ENCODE measurements around the gene B4GALT5. TPM values are rescaled to one million over a fixed set of nuclear protein-coding genes. Genes with fewer than 3 reads are reported as not detected.

Gene B4GALT5
- total and polyA plus RNA-seq, 5 donors from 2014 or later, result 0.45 to 13.6 (median 1.1) TPM

DNA sequence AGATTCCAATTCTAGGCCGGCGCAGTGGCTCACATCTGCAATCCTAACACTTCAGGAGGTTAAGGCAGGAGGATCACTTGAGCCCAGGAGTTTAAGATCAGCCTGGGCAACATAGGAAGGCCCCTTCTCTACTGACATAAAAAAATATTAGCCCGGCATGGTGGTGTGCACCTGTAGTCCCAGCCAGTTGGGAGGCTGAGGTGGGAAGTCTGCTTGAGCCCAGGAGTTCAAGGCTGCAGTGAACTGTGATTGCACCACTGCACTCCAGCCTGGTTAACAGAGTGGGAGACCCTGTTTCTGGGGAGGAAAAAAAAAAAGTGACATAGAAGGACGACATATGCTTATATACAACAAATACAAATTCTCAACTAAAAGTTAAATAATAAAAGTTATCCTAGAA lies 30.9 kb downstream of the B4GALT5 start:
- H3K36me3 Mint-ChIP-seq, result peaks cover 19% of the 10 kb centered on the region
- peaks cover 13% of the 10 kb centered on the region for H3K4me1 ChIP-seq (ENCODE audit: control insufficient read depth, insufficient read depth, low read length, poor library complexity, severe bottlenecking)
- H3K27me3 ChIP-seq (ENCODE audit: control insufficient read depth, insufficient read depth, low read length), result no peaks in the 10 kb centered on the region
- H3K4me3 ChIP-seq (ENCODE audit: low read depth, low read length), result no peak overlapping the region
- no peaks in the 10 kb centered on the region for H3K27me3 Mint-ChIP-seq
- no peak overlapping the region for H3K27ac ChIP-seq (ENCODE audit: insufficient read depth, low read length, poor library complexity, severe bottlenecking)
- H3K9me3 ChIP-seq (ENCODE audit: control insufficient read depth in 2 of 2, low read length in 2 of 2), result no peaks in the 10 kb centered on the region
- peak overlapping the region in 2 of 3 donors; percentile 20 to 74 for H3K27ac Mint-ChIP-seq
- H3K9me3 Mint-ChIP-seq, result no peaks in the 10 kb centered on the region
- ATAC-seq (ENCODE audit: low read depth in 2 of 2), result no peak
- no peaks in the 10 kb centered on the region for H3K36me3 ChIP-seq (ENCODE audit: control insufficient read depth, insufficient read depth, low read length)
- peaks cover 5 to 46% (median 40%) of the 10 kb centered on the region in 4 donors for H3K4me1 Mint-ChIP-seq
- DNase-seq, result no peak
- no peak overlapping the region for H3K4me3 Mint-ChIP-seq

DNA sequence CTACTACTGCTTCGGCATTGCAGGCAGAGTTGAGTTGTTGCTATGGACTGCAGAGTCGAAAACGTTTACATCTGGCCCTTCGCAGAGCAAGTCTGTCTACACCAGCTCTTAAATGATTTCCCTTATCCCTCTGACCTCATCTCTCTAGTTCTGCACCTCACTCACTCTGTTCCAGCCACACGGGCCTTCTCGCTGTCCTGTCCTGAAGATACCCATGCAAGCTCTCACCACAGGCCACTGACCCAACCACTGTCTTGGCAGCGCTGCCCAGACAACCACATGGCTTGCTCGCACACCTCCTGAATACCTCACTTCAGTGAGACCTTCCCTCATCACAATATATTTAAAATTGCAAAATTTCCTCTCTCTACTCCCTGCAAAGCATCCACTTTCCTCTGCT lies 31.4 kb downstream of the B4GALT5 start:
- peaks cover 19% of the 10 kb centered on the region for H3K36me3 Mint-ChIP-seq
- no peak overlapping the region for H3K4me3 Mint-ChIP-seq
- Histone ChIP-seq H3K36me3 (ENCODE audit: control insufficient read depth, insufficient read depth, low read length) (no peaks in the 10 kb centered on the region), H3K4me3 (ENCODE audit: low read depth, low read length) (no peak overlapping the region), H3K27me3 (ENCODE audit: control insufficient read depth, insufficient read depth, low read length) (no peaks in the 10 kb centered on the region), H3K4me1 (ENCODE audit: control insufficient read depth, insufficient read depth, low read length, poor library complexity, severe bottlenecking) (peaks cover 18% of the 10 kb centered on the region), H3K9me3 (ENCODE audit: control insufficient read depth in 2 of 2, low read length in 2 of 2) (no peaks in the 10 kb centered on the region), H3K27ac (ENCODE audit: insufficient read depth, low read length, poor library complexity, severe bottlenecking) (no peak overlapping the region)
- peaks cover 5 to 51% (median 44%) of the 10 kb centered on the region in 4 donors for H3K4me1 Mint-ChIP-seq
- no peak for ATAC-seq (ENCODE audit: low read depth in 2 of 2)
- no peak for DNase-seq
- peak overlapping the region in 2 of 3 donors; percentile 20 to 74 for H3K27ac Mint-ChIP-seq
- H3K9me3 Mint-ChIP-seq, result no peaks in the 10 kb centered on the region
- H3K27me3 Mint-ChIP-seq, result no peaks in the 10 kb centered on the region

DNA sequence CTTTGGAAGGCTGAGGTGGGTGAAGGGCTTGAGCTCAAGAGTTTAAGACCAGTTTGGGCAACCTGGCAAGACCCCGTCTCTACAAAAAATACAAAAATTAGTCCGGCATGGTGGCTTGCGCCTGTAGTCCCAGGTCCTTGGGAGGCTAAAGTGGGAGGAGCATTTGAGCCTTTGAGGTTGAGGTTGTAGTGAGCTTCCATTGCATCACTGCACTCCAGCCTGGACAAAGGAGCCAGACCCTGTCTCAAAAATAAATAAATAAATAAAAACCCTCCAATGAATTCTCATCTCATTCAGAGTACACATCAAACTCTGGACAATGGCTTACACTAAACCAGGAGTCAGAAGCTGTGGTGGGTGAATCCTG lies 31.8 kb downstream of the B4GALT5 start:
- H3K4me1 Mint-ChIP-seq, result peaks cover 5 to 51% (median 47%) of the 10 kb centered on the region in 4 donors
- ATAC-seq (ENCODE audit: low read depth in 2 of 2), result no peak
- no peaks in the 10 kb centered on the region for H3K27me3 Mint-ChIP-seq

DNA sequence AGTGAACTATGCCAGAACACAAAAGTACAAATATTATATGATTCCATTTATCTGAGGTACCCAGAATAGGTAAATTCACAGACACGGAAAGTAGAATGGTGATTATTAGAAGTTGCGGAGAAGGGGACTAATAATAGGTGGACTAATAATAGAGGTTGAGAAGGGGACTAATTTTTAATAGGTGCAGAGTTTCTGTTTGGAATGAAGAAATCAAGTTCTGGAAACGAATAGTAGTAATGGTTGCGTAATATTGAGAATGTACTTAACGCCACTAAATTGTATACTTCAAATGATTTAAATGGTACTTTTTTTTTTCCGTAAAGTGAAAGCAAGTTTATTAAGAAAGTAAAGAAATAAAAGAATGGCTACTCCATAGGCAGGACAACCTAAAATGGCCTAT lies 33.2 kb downstream of the B4GALT5 start:
- Mint-ChIP-seq H3K4me3 (no peak overlapping the region), H3K9me3 (no peaks in the 10 kb centered on the region), H3K36me3 (peaks cover 19% of the 10 kb centered on the region), H3K4me1 (peaks cover 8 to 64% (median 53%) of the 10 kb centered on the region in 4 donors), H3K27ac (no peak overlapping the region), H3K27me3 (no peaks in the 10 kb centered on the region)
- no peaks in the 10 kb centered on the region for H3K27me3 ChIP-seq (ENCODE audit: control insufficient read depth, insufficient read depth, low read length)
- H3K27ac ChIP-seq (ENCODE audit: insufficient read depth, low read length, poor library complexity, severe bottlenecking), result no peak overlapping the region
- no peaks in the 10 kb centered on the region for H3K9me3 ChIP-seq (ENCODE audit: control insufficient read depth in 2 of 2, low read length in 2 of 2)
- H3K36me3 ChIP-seq (ENCODE audit: control insufficient read depth, insufficient read depth, low read length), result no peaks in the 10 kb centered on the region
- H3K4me3 ChIP-seq (ENCODE audit: low read depth, low read length), result no peak overlapping the region
- DNase-seq (no peak), ATAC-seq (ENCODE audit: low read depth in 2 of 2) (no peak)
- peaks cover 36% of the 10 kb centered on the region for H3K4me1 ChIP-seq (ENCODE audit: control insufficient read depth, insufficient read depth, low read length, poor library complexity, severe bottlenecking)

More for the DNA sequence above, 31.8 kb downstream of the B4GALT5 start:
- Histone ChIP-seq H3K36me3 (ENCODE audit: control insufficient read depth, insufficient read depth, low read length) (no peaks in the 10 kb centered on the region), H3K9me3 (ENCODE audit: control insufficient read depth in 2 of 2, low read length in 2 of 2) (no peaks in the 10 kb centered on the region), H3K27ac (ENCODE audit: insufficient read depth, low read length, poor library complexity, severe bottlenecking) (no peak overlapping the region), H3K27me3 (ENCODE audit: control insufficient read depth, insufficient read depth, low read length) (no peaks in the 10 kb centered on the region), H3K4me1 (ENCODE audit: control insufficient read depth, insufficient read depth, low read length, poor library complexity, severe bottlenecking) (peaks cover 23% of the 10 kb centered on the region), H3K4me3 (ENCODE audit: low read depth, low read length) (no peak overlapping the region)
- DNase-seq, result no peak
- Mint-ChIP-seq H3K27ac (no peak overlapping the region), H3K4me3 (no peak overlapping the region), H3K9me3 (no peaks in the 10 kb centered on the region), H3K36me3 (peaks cover 19% of the 10 kb centered on the region)

DNA sequence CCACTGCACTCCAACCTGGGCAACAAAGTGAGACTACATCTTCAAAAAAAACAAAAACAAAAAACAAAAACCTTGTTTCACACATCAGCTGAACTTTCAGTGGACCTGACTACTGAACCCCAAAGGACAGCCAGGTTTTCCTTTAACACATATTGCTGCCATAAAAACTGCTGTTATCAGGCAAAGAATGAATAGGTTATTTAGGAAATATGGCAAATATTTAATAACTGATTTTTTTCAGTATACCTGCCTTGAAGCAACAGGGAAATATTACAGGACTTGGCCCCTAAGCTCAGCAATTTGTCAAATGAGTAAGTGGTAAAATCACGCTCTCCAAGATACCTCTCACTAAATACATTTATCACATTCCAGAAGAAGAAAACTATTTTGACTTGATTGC lies 34.0 kb downstream of the B4GALT5 start:
- peaks cover 45% of the 10 kb centered on the region for H3K4me1 ChIP-seq (ENCODE audit: control insufficient read depth, insufficient read depth, low read length, poor library complexity, severe bottlenecking)
- H3K9me3 ChIP-seq (ENCODE audit: control insufficient read depth in 2 of 2, low read length in 2 of 2), result no peaks in the 10 kb centered on the region
- Mint-ChIP-seq H3K9me3 (no peaks in the 10 kb centered on the region), H3K36me3 (peaks cover 19% of the 10 kb centered on the region), H3K4me3 (peak overlapping the region in 2 of 4 donors; percentile 33 to 41), H3K4me1 (peaks cover 8 to 67% (median 56%) of the 10 kb centered on the region in 4 donors), H3K27ac (no peak overlapping the region), H3K27me3 (no peaks in the 10 kb centered on the region)
- H3K27me3 ChIP-seq (ENCODE audit: control insufficient read depth, insufficient read depth, low read length), result no peaks in the 10 kb centered on the region
- DNase-seq, result no peak
- no peak for ATAC-seq (ENCODE audit: low read depth in 2 of 2)
- no peaks in the 10 kb centered on the region for H3K36me3 ChIP-seq (ENCODE audit: control insufficient read depth, insufficient read depth, low read length)
- H3K27ac ChIP-seq (ENCODE audit: insufficient read depth, low read length, poor library complexity, severe bottlenecking), result no peak overlapping the region
- no peak overlapping the region for H3K4me3 ChIP-seq (ENCODE audit: low read depth, low read length)

DNA sequence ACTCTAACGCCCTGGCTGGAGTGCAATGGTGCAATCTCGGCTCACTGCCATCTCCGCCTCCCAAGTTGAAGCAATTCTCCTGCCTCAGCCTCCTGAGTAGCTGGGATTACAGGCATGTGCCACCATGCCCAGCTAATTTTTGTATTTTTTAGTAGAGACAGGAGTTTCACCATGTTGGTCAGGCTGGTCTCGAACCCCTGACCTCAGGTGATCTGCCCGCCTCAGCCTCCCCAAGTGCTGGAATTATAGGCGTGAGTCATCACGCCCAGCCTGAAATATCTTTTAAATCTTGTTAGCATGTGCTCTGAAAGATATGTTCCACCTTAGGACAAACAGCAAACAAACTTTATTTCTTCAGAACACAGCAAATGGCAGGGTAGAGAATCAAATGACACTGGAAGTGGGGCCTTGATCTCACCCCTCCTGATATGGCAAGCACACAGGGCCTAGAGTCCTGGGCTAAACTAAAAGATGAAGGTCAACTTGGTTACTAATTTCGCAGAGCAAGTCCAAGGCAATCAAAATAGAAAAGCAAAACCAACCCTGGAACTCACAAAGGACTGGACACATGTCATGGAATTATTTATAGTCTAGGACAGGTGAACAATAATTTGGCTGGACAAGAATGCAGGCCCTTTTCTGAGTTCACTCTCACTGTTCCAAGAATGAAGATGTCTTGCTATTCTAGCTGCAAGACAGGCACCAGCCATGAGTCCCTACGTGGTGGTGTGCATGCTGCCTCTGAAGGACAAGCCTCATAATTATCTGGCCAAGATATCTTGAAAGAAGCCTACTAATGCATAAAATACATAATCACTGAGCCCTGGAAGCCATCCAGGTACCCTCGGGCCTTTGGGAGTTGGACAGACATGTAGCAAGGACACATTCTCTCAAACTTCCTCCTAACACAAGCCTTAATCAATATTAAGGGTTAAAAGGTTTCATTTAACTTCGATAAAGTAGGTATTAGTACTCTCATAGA lies 35.6 kb downstream of the B4GALT5 start:
- ATAC-seq (ENCODE audit: low read depth in 2 of 2) (no peak), DNase-seq (no peak)
- Mint-ChIP-seq H3K4me3 (peak overlapping the region in 2 of 4 donors; percentile 33 to 54), H3K27ac (peak overlapping the region; percentile 24 to 84 (median 83)), H3K9me3 (no peaks in the 10 kb centered on the region), H3K4me1 (peaks cover 8 to 71% (median 58%) of the 10 kb centered on the region in 4 donors), H3K36me3 (peaks cover 16% of the 10 kb centered on the region), H3K27me3 (no peaks in the 10 kb centered on the region)
- H3K9me3 ChIP-seq (ENCODE audit: control insufficient read depth in 2 of 2, low read length in 2 of 2), result no peaks in the 10 kb centered on the region
- H3K36me3 ChIP-seq (ENCODE audit: control insufficient read depth, insufficient read depth, low read length), result no peaks in the 10 kb centered on the region
- H3K4me3 ChIP-seq (ENCODE audit: low read depth, low read length), result peak overlapping the region; percentile 52
- no peak overlapping the region for H3K27ac ChIP-seq (ENCODE audit: insufficient read depth, low read length, poor library complexity, severe bottlenecking)
- no peaks in the 10 kb centered on the region for H3K27me3 ChIP-seq (ENCODE audit: control insufficient read depth, insufficient read depth, low read length)
- H3K4me1 ChIP-seq (ENCODE audit: control insufficient read depth, insufficient read depth, low read length, poor library complexity, severe bottlenecking), result peaks cover 48% of the 10 kb centered on the region

DNA sequence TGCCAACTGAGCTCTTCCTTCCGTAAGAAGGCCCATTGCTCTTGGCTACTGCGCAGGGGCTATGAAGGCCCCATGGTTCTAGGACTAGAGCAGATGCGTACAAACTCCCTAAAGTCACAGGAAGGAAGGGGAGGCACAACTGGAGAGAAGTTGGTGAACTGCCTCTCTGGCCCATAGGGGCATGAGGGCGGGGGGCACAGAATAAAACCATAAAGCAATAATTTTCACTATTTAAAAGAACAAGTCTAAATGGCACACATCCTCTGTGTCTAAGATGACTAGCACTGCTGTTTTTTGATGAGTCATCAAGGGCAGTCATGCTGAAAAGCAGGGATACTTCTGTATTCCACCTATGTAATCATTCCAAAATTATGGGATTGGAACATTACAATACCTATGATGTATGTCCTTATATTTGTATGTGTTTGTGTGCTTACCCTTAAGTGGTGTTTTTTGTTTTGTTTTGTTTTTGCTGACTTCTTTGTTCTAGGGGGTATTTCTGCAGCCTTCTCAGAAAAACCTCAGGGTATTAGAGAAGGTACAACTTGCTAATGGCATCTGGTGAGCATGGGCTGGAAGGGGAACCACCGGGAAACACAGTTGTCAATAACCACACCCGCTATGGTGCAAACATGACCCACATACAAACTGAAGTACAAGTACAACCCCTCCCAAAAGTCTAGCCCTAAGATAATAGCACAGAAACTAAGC lies 36.9 kb downstream of the B4GALT5 start:
- Mint-ChIP-seq H3K27ac (peak overlapping the region; percentile 45 to 97 (median 90)), H3K4me3 (peak overlapping the region; percentile 25 to 72 (median 40)), H3K27me3 (no peaks in the 10 kb centered on the region), H3K36me3 (peaks cover 5% of the 10 kb centered on the region), H3K4me1 (peaks cover 18 to 76% (median 63%) of the 10 kb centered on the region in 4 donors), H3K9me3 (no peaks in the 10 kb centered on the region)
- H3K4me3 ChIP-seq (ENCODE audit: low read depth, low read length), result peak overlapping the region; percentile 52
- H3K27ac ChIP-seq (ENCODE audit: insufficient read depth, low read length, poor library complexity, severe bottlenecking), result peak overlapping the region; percentile 70
- H3K4me1 ChIP-seq (ENCODE audit: control insufficient read depth, insufficient read depth, low read length, poor library complexity, severe bottlenecking), result peaks cover 51% of the 10 kb centered on the region
- no peaks in the 10 kb centered on the region for H3K9me3 ChIP-seq (ENCODE audit: control insufficient read depth in 2 of 2, low read length in 2 of 2)
- no peaks in the 10 kb centered on the region for H3K27me3 ChIP-seq (ENCODE audit: control insufficient read depth, insufficient read depth, low read length)
- DNase-seq, result peak in 2 of 3 donors; percentile 39 to 92
- H3K36me3 ChIP-seq (ENCODE audit: control insufficient read depth, insufficient read depth, low read length), result no peaks in the 10 kb centered on the region
- ATAC-seq (ENCODE audit: low read depth in 2 of 2), result peak; percentile 83 to 86

Measured in CD4-positive, CD25-positive, alpha-beta regulatory T cell (primary cell).